K562 (cell line): Measurements from ENCODE around the gene LCN12. TPM values are rescaled to one million over a fixed set of nuclear protein-coding genes. Genes with fewer than 3 reads are reported as not detected.

Source experiments
- CBX2 ChIP-seq: fragments of 200-600 bp; sonication (generic); IDR thresholded peaks from one replicate; pipeline ENCODE4 v1.6.1; 2012; ENCODE audit warnings: mild to moderate bottlenecking, low read length, inconsistent platforms; ENCODE audit not compliant: insufficient read depth, poor library complexity, severe bottlenecking
- CHD2 ChIP-seq: IDR thresholded peaks from 2 replicates; pipeline ENCODE4 v1.6.1; 2011; ENCODE audit warnings: low read depth, low read length
- EP400 ChIP-seq: fragments of 450-650 bp; IDR thresholded peaks from 2 replicates; pipeline ENCODE4 v1.6.1; 2017; ENCODE audit warnings: antibody characterized with exemption, mild to moderate bottlenecking, moderate library complexity
- PHF8 ChIP-seq: fragments of 200-600 bp; sonication (generic); IDR thresholded peaks from 2 replicates; pipeline ENCODE4 v1.6.1; 2012; ENCODE audit warnings: mixed run types, mild to moderate bottlenecking, inconsistent platforms, low read length, moderate library complexity, borderline replicate concordance
- POLR2AphosphoS2 ChIP-seq: IDR thresholded peaks from 2 replicates; pipeline ENCODE4 v1.6.1; 2012; ENCODE audit warnings: low read length, improper control_type of control experiment
- TEAD2 ChIP-seq: fragments of 450-650 bp; IDR thresholded peaks from 2 replicates; pipeline ENCODE4 v1.6.1; 2016; ENCODE audit warnings: missing genetic modification characterization, control low read depth, missing compliant biosample characterization
- YY1 ChIP-seq, 3 experiments: IDR thresholded peaks; 2 replicates each; pipeline ENCODE4 v1.6.1; 2011; ENCODE audit warnings: low read length in 2 of 3, mild to moderate bottlenecking in 2 of 3, moderate library complexity in 2 of 3, borderline replicate concordance in 1 of 3, control low read depth in 1 of 3, low read depth in 1 of 3; ENCODE audit not compliant: insufficient read depth in 3 of 3, insufficient replicate concordance in 2 of 3, control insufficient read depth in 1 of 3, insufficient read length in 1 of 3; ENCODE audit errors: extremely low read depth in 1 of 3
- ZBTB26 ChIP-seq: fragments of 450-650 bp; formaldehyde crosslinking; IDR thresholded peaks from 2 replicates; pipeline ENCODE4 v1.4.0; 2022; ENCODE audit warnings: missing genetic modification characterization
- ZNF644 ChIP-seq: fragments of 200-800 bp; sonication (Bioruptor generic); IDR thresholded peaks from 2 replicates; pipeline ENCODE4 v1.6.1; 2016; ENCODE audit warnings: low read depth, missing genetic modification characterization, missing compliant biosample characterization
- ZNF699 ChIP-seq: fragments of 250-450 bp; sonication (Bioruptor Pico); IDR thresholded peaks from 2 replicates; pipeline ENCODE4 v1.8.0; 2021; ENCODE audit warnings: mild to moderate bottlenecking, moderate library complexity; ENCODE audit not compliant: insufficient replicate concordance
- ZNF717 ChIP-seq: fragments of 250-450 bp; sonication (Bioruptor Pico); IDR thresholded peaks from 2 replicates; pipeline ENCODE4 v1.5.0; 2021
- polyA plus RNA-seq, 8 experiments: library from polyadenylated mRNA; depleted of rRNA in 4 of 8; stranded (reverse) in 5 of 8; unstranded in 3 of 8; fragments of >200 nt; fragmentation: Nextera tagmentation in 2 of 8; fragmentation: Illumina TruSeq in 1 of 8; extraction: Ambion mirVana in 2 of 8; extraction: Trizol in 1 of 8; gene quantifications; 2 replicates each; pipeline versions ENCODE4 v1.2.1 to v1.2.3, GENCODE V29; 2011 to 2014; ENCODE audit warnings: inconsistent platforms in 1 of 8, missing spikeins in 1 of 8
- total RNA-seq, 7 experiments: library from RNA; depleted of rRNA in 6 of 7; stranded (reverse); fragments of >200 nt in 6 of 7; fragmentation: Illumina TruSeq in 2 of 7; extraction: Trizol in 2 of 7; gene quantifications; 2 replicates each; pipeline versions ENCODE4 v1.2.1 to v1.2.3, GENCODE V29; 2011 to 2021; ENCODE audit warnings: low replicate concordance in 1 of 7
- TF ChIP-seq, protein P1 (sequence below): fragments of 250-450 bp; sonication (Bioruptor Pico); IDR thresholded peaks from 2 replicates; pipeline ENCODE4 v1.4.0; 2020; ENCODE audit warnings: mild to moderate bottlenecking, moderate library complexity, borderline replicate concordance
- TF ChIP-seq, protein P2 (sequence below): fragments of 250-450 bp; sonication (Bioruptor Pico); IDR thresholded peaks from 2 replicates; pipeline ENCODE4 v1.8.0; 2022; ENCODE audit warnings: inconsistent platforms
- TF ChIP-seq, protein P3 (sequence below): fragments of 250-450 bp; sonication (Bioruptor Pico); IDR thresholded peaks from 2 replicates; pipeline ENCODE4 v1.9.0; 2021; ENCODE audit warnings: mild to moderate bottlenecking, inconsistent platforms

The LCN12 gene
- total and polyA plus RNA-seq, 9 of the 15 experiments (the other 6 are each of a cell fraction or from before 2014, with no cell fraction given) = 0.05 TPM; not detected in 8

- TF ChIP-seq, protein P1, sequence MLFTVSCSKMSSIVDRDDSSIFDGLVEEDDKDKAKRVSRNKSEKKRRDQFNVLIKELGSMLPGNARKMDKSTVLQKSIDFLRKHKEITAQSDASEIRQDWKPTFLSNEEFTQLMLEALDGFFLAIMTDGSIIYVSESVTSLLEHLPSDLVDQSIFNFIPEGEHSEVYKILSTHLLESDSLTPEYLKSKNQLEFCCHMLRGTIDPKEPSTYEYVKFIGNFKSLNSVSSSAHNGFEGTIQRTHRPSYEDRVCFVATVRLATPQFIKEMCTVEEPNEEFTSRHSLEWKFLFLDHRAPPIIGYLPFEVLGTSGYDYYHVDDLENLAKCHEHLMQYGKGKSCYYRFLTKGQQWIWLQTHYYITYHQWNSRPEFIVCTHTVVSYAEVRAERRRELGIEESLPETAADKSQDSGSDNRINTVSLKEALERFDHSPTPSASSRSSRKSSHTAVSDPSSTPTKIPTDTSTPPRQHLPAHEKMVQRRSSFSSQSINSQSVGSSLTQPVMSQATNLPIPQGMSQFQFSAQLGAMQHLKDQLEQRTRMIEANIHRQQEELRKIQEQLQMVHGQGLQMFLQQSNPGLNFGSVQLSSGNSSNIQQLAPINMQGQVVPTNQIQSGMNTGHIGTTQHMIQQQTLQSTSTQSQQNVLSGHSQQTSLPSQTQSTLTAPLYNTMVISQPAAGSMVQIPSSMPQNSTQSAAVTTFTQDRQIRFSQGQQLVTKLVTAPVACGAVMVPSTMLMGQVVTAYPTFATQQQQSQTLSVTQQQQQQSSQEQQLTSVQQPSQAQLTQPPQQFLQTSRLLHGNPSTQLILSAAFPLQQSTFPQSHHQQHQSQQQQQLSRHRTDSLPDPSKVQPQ (CRISPR knock-in tag) = no peak
- TF ChIP-seq EP400 (peak; percentile 77), PHF8 (no peak), POLR2AphosphoS2 (no peak), ZNF644 (0 out of 2 replicates have a peak, but pooled peaks have one; percentile 41), TEAD2 (tag) (no peak), ZNF699 (CRISPR knock-in tag) (no peak), ZNF717 (CRISPR knock-in tag) (no peak), YY1 (IDR thresholded peaks at IDR 0.05; ENCODE audit: borderline replicate concordance in 1 of 3, control insufficient read depth in 1 of 3, extremely low read depth in 1 of 3, insufficient read depth in 3 of 3, insufficient read length in 1 of 3, insufficient replicate concordance in 2 of 3, low read depth in 1 of 3, low read length in 2 of 3) (peak in 2 of 3 experiments; percentile 77 to 85), CHD2 (no peak; the same call in 1 of the 2 replicates), ZBTB26 (CRISPR knock-in tag) (peak; percentile 69; the same call in 1 of the 2 replicates), CBX2 (no peak)
- TF ChIP-seq, protein P2, sequence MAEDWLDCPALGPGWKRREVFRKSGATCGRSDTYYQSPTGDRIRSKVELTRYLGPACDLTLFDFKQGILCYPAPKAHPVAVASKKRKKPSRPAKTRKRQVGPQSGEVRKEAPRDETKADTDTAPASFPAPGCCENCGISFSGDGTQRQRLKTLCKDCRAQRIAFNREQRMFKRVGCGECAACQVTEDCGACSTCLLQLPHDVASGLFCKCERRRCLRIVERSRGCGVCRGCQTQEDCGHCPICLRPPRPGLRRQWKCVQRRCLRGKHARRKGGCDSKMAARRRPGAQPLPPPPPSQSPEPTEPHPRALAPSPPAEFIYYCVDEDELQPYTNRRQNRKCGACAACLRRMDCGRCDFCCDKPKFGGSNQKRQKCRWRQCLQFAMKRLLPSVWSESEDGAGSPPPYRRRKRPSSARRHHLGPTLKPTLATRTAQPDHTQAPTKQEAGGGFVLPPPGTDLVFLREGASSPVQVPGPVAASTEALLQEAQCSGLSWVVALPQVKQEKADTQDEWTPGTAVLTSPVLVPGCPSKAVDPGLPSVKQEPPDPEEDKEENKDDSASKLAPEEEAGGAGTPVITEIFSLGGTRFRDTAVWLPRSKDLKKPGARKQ = no peak
- TF ChIP-seq, protein P3, sequence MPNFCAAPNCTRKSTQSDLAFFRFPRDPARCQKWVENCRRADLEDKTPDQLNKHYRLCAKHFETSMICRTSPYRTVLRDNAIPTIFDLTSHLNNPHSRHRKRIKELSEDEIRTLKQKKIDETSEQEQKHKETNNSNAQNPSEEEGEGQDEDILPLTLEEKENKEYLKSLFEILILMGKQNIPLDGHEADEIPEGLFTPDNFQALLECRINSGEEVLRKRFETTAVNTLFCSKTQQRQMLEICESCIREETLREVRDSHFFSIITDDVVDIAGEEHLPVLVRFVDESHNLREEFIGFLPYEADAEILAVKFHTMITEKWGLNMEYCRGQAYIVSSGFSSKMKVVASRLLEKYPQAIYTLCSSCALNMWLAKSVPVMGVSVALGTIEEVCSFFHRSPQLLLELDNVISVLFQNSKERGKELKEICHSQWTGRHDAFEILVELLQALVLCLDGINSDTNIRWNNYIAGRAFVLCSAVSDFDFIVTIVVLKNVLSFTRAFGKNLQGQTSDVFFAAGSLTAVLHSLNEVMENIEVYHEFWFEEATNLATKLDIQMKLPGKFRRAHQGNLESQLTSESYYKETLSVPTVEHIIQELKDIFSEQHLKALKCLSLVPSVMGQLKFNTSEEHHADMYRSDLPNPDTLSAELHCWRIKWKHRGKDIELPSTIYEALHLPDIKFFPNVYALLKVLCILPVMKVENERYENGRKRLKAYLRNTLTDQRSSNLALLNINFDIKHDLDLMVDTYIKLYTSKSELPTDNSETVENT = peak; percentile 46
- TF ChIP-seq, all 486 proteins: peak for 181
Observed at GRCh38 chr9:136944519-136945332, 7.3 kb upstream of the LCN12 start, which contains the start of the genes C8G and FBXW5 (continued).
